NCI-H1092 (cell line): ENCODE results near the gene LPCAT1.
"Not testable (repeated sequence)": the region's sequence is repeated elsewhere in the genome, so short reads cannot be mapped to it uniquely, and the experiment has no call there.

Experiments used
- DNase-seq: peaks from one replicate; lab custom pipeline; 2025; lab: John Stamatoyannopoulos, UW

The LPCAT1 gene

GRCh38 chr5:1508659-1509290 is 15.0 kb downstream of the LPCAT1 start:
- DNase-seq, result no peak

GRCh38 chr5:1507961-1508658 is 15.7 kb downstream of the LPCAT1 start:
- DNase-seq, result no peak

- no peak for DNase-seq
Observed at GRCh38 chr5:1507457-1507856, 16.3 kb downstream of the LPCAT1 start.

- DNase-seq, result no peak
Observed at GRCh38 chr5:1507014-1507375, 16.8 kb downstream of the LPCAT1 start.

GRCh38 chr5:1506242-1507013 is 17.3 kb downstream of the LPCAT1 start:
- no peak for DNase-seq

- no peak for DNase-seq
Observed at GRCh38 chr5:1505506-1506241, 18.1 kb downstream of the LPCAT1 start.

- not testable (repeated sequence) for DNase-seq
Observed at GRCh38 chr5:1505089-1505488, 18.7 kb downstream of the LPCAT1 start.

- no peak for DNase-seq
Observed at GRCh38 chr5:1504617-1505016, 19.1 kb downstream of the LPCAT1 start.

GRCh38 chr5:1504069-1504595 is 19.6 kb downstream of the LPCAT1 start:
- no peak for DNase-seq

GRCh38 chr5:1503241-1504068 is 20.3 kb downstream of the LPCAT1 start:
- DNase-seq, result no peak

- DNase-seq, result no peak
Observed at GRCh38 chr5:1502737-1503120, 21.0 kb downstream of the LPCAT1 start.

GRCh38 chr5:1502046-1502736 is 21.6 kb downstream of the LPCAT1 start:
- no peak for DNase-seq

GRCh38 chr5:1501372-1502045 is 22.3 kb downstream of the LPCAT1 start:
- DNase-seq, result no peak

- DNase-seq, result no peak
Observed at GRCh38 chr5:1500411-1501091, 23.2 kb downstream of the LPCAT1 start.

- DNase-seq, result no peak
Observed at GRCh38 chr5:1499851-1500250, 23.9 kb downstream of the LPCAT1 start.

- DNase-seq, result no peak
Observed at GRCh38 chr5:1498623-1499416, 24.9 kb downstream of the LPCAT1 start.

- DNase-seq, result no peak
Observed at GRCh38 chr5:1497795-1498622, 25.8 kb downstream of the LPCAT1 start.
